BE2C (cell line): Measurements from ENCODE around the gene NR2C1.
"Not testable (repeated sequence)": the region's sequence is repeated elsewhere in the genome, so short reads cannot be mapped to it uniquely, and the experiment has no call there.

ENCODE experiments used
- DNase-seq: peaks from one replicate; pipeline ENCODE4 v3.0.0-alpha.2; 2020
- H3K27me3 ChIP-seq: fragments of 250-450 bp; sonication (Bioruptor Pico); 2 replicates; pipeline ENCODE4 v1.5.1; 2020; ENCODE audit warnings: mild to moderate bottlenecking
- H3K36me3 ChIP-seq: fragments of 250-450 bp; sonication (Bioruptor Pico); 2 replicates; pipeline ENCODE4 v1.5.1; 2020; ENCODE audit warnings: mild to moderate bottlenecking
- H3K4me1 ChIP-seq: fragments of 250-450 bp; sonication (Bioruptor Pico); 2 replicates; pipeline ENCODE4 v1.5.1; 2020
- H3K4me3 ChIP-seq: 2 replicates; pipeline ENCODE4 v1.5.1; 2011; ENCODE audit warnings: low read depth, low read length
- H3K9me3 ChIP-seq: fragments of 250-450 bp; sonication (Bioruptor Pico); 2 replicates; pipeline ENCODE4 v1.5.1; 2020
- TF ChIP-seq, protein P1 (sequence below): IDR thresholded peaks from 2 replicates; pipeline ENCODE4 v1.5.1; 2012; ENCODE audit warnings: mild to moderate bottlenecking, low read depth, low read length

Gene NR2C1

DNA sequence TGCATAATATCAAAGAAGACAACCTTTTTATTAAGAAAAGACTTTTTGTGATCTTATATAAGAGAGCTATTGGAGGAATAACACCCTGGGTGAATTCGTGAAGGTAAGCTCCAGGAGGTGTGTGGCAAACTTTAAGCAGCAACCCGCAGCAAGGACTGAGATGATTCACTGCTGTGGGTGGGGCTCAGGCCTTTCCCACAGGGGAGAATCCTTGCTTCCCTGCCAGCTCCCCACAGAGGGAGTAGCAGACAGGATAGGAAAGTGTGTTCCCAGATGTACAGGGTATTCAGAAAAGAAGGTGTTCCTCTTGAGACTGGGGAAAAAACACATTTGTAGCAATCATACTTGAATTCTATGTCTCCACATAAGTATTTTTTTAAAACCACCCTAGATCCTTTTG, 79.1 kb downstream of the NR2C1 start:
- no peak for DNase-seq
- Histone ChIP-seq H3K27me3 (no peaks in the 10 kb centered on the region), H3K4me1 (no peaks in the 10 kb centered on the region), H3K4me3 (no peak overlapping the region), H3K9me3 (no peaks in the 10 kb centered on the region), H3K36me3 (peaks cover 3% of the 10 kb centered on the region; the same call in 1 of the 2 replicates)
- TF ChIP-seq, protein P1, sequence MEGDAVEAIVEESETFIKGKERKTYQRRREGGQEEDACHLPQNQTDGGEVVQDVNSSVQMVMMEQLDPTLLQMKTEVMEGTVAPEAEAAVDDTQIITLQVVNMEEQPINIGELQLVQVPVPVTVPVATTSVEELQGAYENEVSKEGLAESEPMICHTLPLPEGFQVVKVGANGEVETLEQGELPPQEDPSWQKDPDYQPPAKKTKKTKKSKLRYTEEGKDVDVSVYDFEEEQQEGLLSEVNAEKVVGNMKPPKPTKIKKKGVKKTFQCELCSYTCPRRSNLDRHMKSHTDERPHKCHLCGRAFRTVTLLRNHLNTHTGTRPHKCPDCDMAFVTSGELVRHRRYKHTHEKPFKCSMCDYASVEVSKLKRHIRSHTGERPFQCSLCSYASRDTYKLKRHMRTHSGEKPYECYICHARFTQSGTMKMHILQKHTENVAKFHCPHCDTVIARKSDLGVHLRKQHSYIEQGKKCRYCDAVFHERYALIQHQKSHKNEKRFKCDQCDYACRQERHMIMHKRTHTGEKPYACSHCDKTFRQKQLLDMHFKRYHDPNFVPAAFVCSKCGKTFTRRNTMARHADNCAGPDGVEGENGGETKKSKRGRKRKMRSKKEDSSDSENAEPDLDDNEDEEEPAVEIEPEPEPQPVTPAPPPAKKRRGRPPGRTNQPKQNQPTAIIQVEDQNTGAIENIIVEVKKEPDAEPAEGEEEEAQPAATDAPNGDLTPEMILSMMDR = no peak

DNA sequence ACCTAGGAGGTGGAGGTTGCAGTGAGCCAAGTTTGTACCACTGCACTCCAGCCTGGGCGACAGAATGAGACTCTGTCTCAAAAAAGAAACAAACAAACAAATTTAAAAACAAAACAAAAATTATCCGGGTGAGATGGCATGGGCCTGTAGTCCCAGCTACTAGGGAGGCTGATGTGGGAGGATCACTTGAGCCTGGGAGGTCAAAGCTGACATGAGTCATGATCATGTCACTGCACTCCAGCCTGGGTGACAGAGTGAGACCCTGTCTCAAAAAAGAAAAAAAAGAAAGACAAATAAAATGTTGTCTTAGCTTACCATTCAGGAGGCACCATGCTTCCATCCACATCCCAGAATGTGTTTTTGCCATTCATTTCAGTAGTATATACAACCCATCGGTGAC, 79.6 kb downstream of the NR2C1 start:
- H3K27me3 ChIP-seq, H3K4me1 ChIP-seq, H3K4me3 ChIP-seq, DNase-seq, H3K36me3 ChIP-seq, H3K9me3 ChIP-seq: not testable (repeated sequence)

DNA sequence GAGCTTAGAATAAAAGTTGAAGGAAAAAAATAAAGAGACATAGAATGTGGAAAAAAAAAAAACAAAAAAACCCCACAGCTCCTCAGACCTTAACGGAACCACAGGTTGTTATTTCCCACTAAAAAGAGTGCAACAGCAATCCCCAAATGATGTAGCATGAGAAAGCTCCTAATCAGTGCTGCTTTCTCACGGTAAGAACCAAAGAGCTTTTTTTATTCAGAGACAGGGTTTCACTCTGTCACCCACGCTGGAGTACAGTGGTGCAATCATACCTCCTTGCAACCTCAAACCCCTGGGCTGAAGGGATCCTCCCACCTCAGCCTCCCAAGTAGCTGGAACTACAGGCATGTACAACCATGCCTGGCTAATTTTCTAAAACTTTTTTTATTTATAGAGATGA, 83.2 kb downstream of the NR2C1 start:
- no peak for DNase-seq
- Histone ChIP-seq H3K4me3 (no peak overlapping the region), H3K36me3 (peaks cover 6% of the 10 kb centered on the region), H3K27me3 (no peaks in the 10 kb centered on the region), H3K9me3 (no peaks in the 10 kb centered on the region), H3K4me1 (no peaks in the 10 kb centered on the region)
- TF ChIP-seq, protein P1 = no peak

DNA sequence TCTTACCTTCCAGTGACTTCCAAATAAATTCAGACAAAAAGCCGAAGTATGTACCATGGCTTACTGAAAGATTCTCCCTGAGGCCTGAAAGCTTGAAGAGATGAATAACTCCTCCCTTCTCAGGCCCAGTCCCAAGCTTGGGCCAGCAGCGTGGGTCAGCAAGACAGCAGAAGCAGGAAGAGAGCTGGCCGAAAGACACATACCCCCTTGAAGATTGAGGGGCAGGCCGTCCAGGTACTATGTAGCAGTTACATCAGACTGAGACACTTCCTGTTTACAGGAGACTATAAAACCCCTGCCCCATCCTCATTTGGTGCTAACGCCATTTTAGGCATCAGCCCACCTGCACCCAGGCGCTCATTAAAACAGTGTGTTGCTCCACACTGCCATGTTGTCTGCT, 84.9 kb downstream of the NR2C1 start:
- DNase-seq = no peak
- no peak overlapping the region for H3K4me3 ChIP-seq
- no peaks in the 10 kb centered on the region for H3K4me1 ChIP-seq
- peaks cover 8% of the 10 kb centered on the region for H3K36me3 ChIP-seq
- TF ChIP-seq, protein P1 = no peak
- H3K9me3 ChIP-seq = no peaks in the 10 kb centered on the region
- no peaks in the 10 kb centered on the region for H3K27me3 ChIP-seq

DNA sequence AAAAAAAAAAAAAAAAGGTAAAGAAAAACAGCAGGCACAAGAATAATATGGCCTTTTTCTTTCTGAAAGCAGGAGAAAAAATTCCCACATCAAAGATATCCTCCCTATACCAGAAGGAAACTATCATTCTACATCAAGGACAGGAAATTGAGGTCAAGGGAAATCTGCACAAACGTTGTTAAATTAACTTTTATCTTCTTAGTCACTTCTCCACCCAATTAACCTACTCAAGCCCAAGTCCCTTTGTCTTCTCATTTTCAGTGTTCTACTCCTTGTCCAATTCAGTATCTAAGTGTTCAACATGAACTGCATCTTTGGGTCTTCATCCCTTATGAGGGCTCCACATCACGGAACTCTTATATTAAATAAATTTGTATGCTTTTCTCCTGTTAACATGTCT, 85.6 kb downstream of the NR2C1 start:
- no peaks in the 10 kb centered on the region for H3K4me1 ChIP-seq
- H3K9me3 ChIP-seq = no peaks in the 10 kb centered on the region
- H3K27me3 ChIP-seq = no peaks in the 10 kb centered on the region
- DNase-seq = no peak
- H3K4me3 ChIP-seq = no peak overlapping the region
- TF ChIP-seq, protein P1 = no peak
- peaks cover 8% of the 10 kb centered on the region for H3K36me3 ChIP-seq

DNA sequence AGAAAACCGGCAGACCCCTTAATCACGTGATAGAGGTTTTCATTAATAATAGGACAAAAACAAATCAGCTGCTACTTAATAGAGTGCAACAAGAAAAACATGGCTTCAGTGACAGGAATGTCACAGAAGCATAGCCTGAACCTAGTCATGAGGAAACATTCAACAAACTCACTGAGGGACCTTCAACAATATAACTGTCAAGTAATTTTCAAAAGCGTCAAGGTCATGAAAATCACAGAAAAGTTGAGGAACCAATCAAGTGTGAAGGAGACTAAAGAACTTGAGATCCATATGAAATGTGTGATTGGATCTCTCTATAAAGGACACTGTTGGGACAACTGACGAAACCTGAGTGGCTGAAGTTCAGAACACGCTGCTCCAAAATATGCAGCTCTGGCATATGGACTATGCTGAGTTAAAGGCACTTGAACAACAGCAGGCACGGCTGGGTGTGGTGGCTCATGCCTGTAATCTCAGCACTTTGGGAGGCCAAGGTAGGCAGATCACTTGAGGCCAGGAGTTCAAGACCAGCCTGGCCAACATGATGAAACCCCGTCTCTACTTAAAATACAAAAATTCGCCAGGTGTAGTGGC, 86.2 kb downstream of the NR2C1 start:
- TF ChIP-seq, protein P1 = no peak
- Histone ChIP-seq H3K9me3 (no peaks in the 10 kb centered on the region), H3K4me1 (no peaks in the 10 kb centered on the region), H3K4me3 (no peak overlapping the region), H3K36me3 (peaks cover 8% of the 10 kb centered on the region), H3K27me3 (no peaks in the 10 kb centered on the region)
- no peak for DNase-seq

DNA sequence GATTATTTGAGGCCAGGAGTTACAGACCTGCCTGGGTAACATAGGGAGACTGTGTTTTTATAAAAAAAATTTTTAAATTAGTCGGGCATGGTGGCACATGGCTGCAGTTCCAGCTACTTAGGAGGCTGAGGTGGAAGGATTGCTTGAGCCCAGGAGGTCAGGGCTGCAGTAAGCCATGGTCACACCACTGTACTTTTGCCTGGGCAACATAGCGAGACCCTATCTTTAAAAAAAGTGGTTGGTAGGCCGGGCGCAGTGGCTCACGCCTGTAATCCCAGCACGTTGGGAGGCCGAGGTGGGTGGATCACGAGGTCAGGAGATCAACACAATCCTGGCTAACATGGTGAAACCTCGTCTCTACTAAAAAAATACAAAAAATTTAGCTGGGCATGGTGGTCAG, 88.3 kb downstream of the NR2C1 start:
- not testable (repeated sequence) for H3K9me3 ChIP-seq, DNase-seq, H3K27me3 ChIP-seq, H3K36me3 ChIP-seq, H3K4me3 ChIP-seq, H3K4me1 ChIP-seq
